Tibial artery (tissue), 4 donors: Measurements from ENCODE around the gene TMCC2.

Experiments
- DNase-seq, 2 donors: peaks; one replicate each; pipeline ENCODE4 v3.0.0-alpha.2; 2019
- H3K27ac ChIP-seq, 2 donors: fragments of 200-600 bp; sonication (generic) in 1 of 2; 1 replicate in 1 of 2; 2 replicates in 1 of 2; pipeline ENCODE4 v1.5.1; 2018 to 2019; ENCODE audit warnings: mild to moderate bottlenecking in 1 of 2
- H3K27me3 ChIP-seq, 2 donors: fragments of 200-600 bp; sonication (generic) in 1 of 2; one replicate each; pipeline versions ENCODE4 v1.5.1 to v1.6.0; 2016 to 2019
- H3K36me3 ChIP-seq, 3 donors: fragments of 200-600 bp; sonication (generic) in 2 of 3; one replicate each; pipeline ENCODE4 v1.5.1; 2016 to 2019; ENCODE audit warnings: mild to moderate bottlenecking in 2 of 3
- H3K4me1 ChIP-seq, 4 donors: fragments of 200-600 bp; sonication (generic) in 2 of 4; 1 replicate in 3 of 4; 2 replicates in 1 of 4; pipeline ENCODE4 v1.5.1; 2016 to 2019
- H3K4me3 ChIP-seq, 2 donors: fragments of 200-600 bp; sonication (generic) in 1 of 2; 1 replicate in 1 of 2; 2 replicates in 1 of 2; pipeline ENCODE4 v1.5.1; 2018 to 2019; ENCODE audit warnings: mild to moderate bottlenecking in 2 of 2
- H3K9me3 ChIP-seq, 3 donors: fragments of 200-600 bp; sonication (generic) in 1 of 3; one replicate each; pipeline ENCODE4 v1.5.1; 2016 to 2019
- CTCF ChIP-seq, 2 experiments: fragments of 200-600 bp in 1 of 2; fragments of 450-650 bp in 1 of 2; IDR thresholded peaks; one replicate each; pipeline ENCODE4 v1.5.1; 2017 to 2019; ENCODE audit warnings: antibody characterized with exemption in 2 of 2, mild to moderate bottlenecking in 1 of 2, moderate library complexity in 1 of 2
- intact Hi-C: fragments of 100-400 bp; cut with DNase I; formaldehyde crosslinking; loops from one replicate; pipeline ENCODE4 v1.15.0; 2023; ENCODE audit warnings: low total_unique reads

TMCC2 gene

GRCh38 chr1:205283270-205284147 lies 55.8 kb downstream of the TMCC2 start:
- H3K4me3 ChIP-seq = no peak overlapping the region
- no peak for TF ChIP-seq CTCF (IDR thresholded peaks at IDR 0.05)
- no peak overlapping the region for H3K27ac ChIP-seq
- H3K9me3 ChIP-seq = no peaks in the 10 kb centered on the region
- peaks cover 0 to 14% (median 6%) of the 10 kb centered on the region in 4 donors for H3K4me1 ChIP-seq
- no peaks in the 10 kb centered on the region for H3K27me3 ChIP-seq
- no peak for DNase-seq
- H3K36me3 ChIP-seq = no peaks in the 10 kb centered on the region
- intact Hi-C loops = no loop called here

- TF ChIP-seq CTCF (IDR thresholded peaks at IDR 0.05) = no peak
- H3K27me3 ChIP-seq = no peaks in the 10 kb centered on the region
- H3K4me3 ChIP-seq = no peak overlapping the region
- H3K9me3 ChIP-seq = no peaks in the 10 kb centered on the region
- H3K36me3 ChIP-seq = no peaks in the 10 kb centered on the region
- H3K4me1 ChIP-seq = peaks cover 0 to 14% (median 6%) of the 10 kb centered on the region in 4 donors
- no peak overlapping the region for H3K27ac ChIP-seq
- peak; percentile 90 to 91 for DNase-seq
- intact Hi-C loops = no loop called here
These were observed 56.8 kb downstream of the TMCC2 start for GRCh38 chr1:205284420-205285144.

GRCh38 chr1:205285381-205286101 lies 57.8 kb downstream of the TMCC2 start:
- Histone ChIP-seq H3K36me3 (no peaks in the 10 kb centered on the region), H3K4me3 (no peak overlapping the region), H3K27me3 (no peaks in the 10 kb centered on the region), H3K27ac (no peak overlapping the region), H3K4me1 (peaks cover 0 to 14% (median 6%) of the 10 kb centered on the region in 4 donors), H3K9me3 (no peaks in the 10 kb centered on the region)
- no peak for TF ChIP-seq CTCF (IDR thresholded peaks at IDR 0.05)
- no peak for DNase-seq
- intact Hi-C loops = no loop called here

- no peak for DNase-seq
- Histone ChIP-seq H3K9me3 (no peaks in the 10 kb centered on the region), H3K27ac (no peak overlapping the region), H3K36me3 (no peaks in the 10 kb centered on the region), H3K4me3 (no peak overlapping the region), H3K27me3 (no peaks in the 10 kb centered on the region), H3K4me1 (peaks cover 0 to 14% (median 6%) of the 10 kb centered on the region in 4 donors)
- intact Hi-C loops = no loop called here
- TF ChIP-seq CTCF (IDR thresholded peaks at IDR 0.05) = no peak
These were observed 58.7 kb downstream of the TMCC2 start for GRCh38 chr1:205286335-205286950.

GRCh38 chr1:205287076-205287475 lies 59.3 kb downstream of the TMCC2 start:
- TF ChIP-seq CTCF (IDR thresholded peaks at IDR 0.05) = no peak
- intact Hi-C loops = no loop called here
- no peak for DNase-seq
- Histone ChIP-seq H3K27ac (no peak overlapping the region), H3K27me3 (no peaks in the 10 kb centered on the region), H3K36me3 (no peaks in the 10 kb centered on the region), H3K4me3 (no peak overlapping the region), H3K4me1 (peaks cover 0 to 14% (median 6%) of the 10 kb centered on the region in 4 donors), H3K9me3 (no peaks in the 10 kb centered on the region)
